Thymus (tissue), 11 donors: ENCODE measurements around the gene TCEANC. TPM values are rescaled to one million over a fixed set of nuclear protein-coding genes. Genes with fewer than 3 reads are reported as not detected.

ENCODE experiments used
- DNase-seq, 9 donors: peaks; one replicate each; pipeline ENCODE4 v3.0.0-alpha.2; 2013; ENCODE audit warnings: low spot score in 9 of 9, low read depth in 6 of 9, missing footprints in 1 of 9
- H3K27ac ChIP-seq, 2 donors: one replicate each; pipeline ENCODE4 v1.5.1; 2013; ENCODE audit warnings: control low read depth in 1 of 2, low read depth in 1 of 2, low read length in 1 of 2, mild to moderate bottlenecking in 1 of 2, moderate library complexity in 1 of 2
- H3K27me3 ChIP-seq, 2 donors: one replicate each; pipeline ENCODE4 v1.5.1; 2013; ENCODE audit warnings: low read length in 1 of 2; ENCODE audit not compliant: control insufficient read depth in 2 of 2, insufficient read depth in 1 of 2
- H3K36me3 ChIP-seq, 2 donors: one replicate each; pipeline ENCODE4 v1.5.1; 2013; ENCODE audit warnings: low read length in 1 of 2, mild to moderate bottlenecking in 1 of 2, moderate library complexity in 1 of 2; ENCODE audit not compliant: control insufficient read depth in 2 of 2, insufficient read depth in 2 of 2
- H3K4me1 ChIP-seq, 2 donors: one replicate each; pipeline ENCODE4 v1.5.1; 2013; ENCODE audit warnings: low read length in 2 of 2; ENCODE audit not compliant: control insufficient read depth in 2 of 2, insufficient read depth in 2 of 2
- H3K4me3 ChIP-seq, 2 donors: one replicate each; pipeline ENCODE4 v1.5.1; 2013; ENCODE audit warnings: low read length in 2 of 2, control low read depth in 1 of 2, mild to moderate bottlenecking in 1 of 2
- H3K9me3 ChIP-seq, 2 donors: one replicate each; pipeline ENCODE4 v1.5.1; 2013; ENCODE audit warnings: low read length in 1 of 2, mild to moderate bottlenecking in 1 of 2; ENCODE audit not compliant: control insufficient read depth in 2 of 2, insufficient read depth in 1 of 2
- WGBS: extraction: QIAGEN DNeasy Blood & Tissue Kit; methylation state at CpG from one replicate; pipeline ENCODE4 v1.1.7; 2013; 5-methylcytosine and 5-hydroxymethylcytosine counted together
- polyA plus RNA-seq: library from polyadenylated mRNA; stranded (reverse); fragments of 200-250 nt; gene quantifications from one replicate; pipeline ENCODE4 v1.2.3, GENCODE V29; 2013
- total RNA-seq: library from RNA; stranded (reverse); fragments of 120-200 nt; gene quantifications from one replicate; pipeline ENCODE4 v1.2.4, GENCODE V29; 2013
- donor health status: healthy.

The TCEANC gene
- total and polyA plus RNA-seq, 2 donors = 6.9 to 9.2 TPM

- Histone ChIP-seq H3K27ac (no peak overlapping the region), H3K36me3 (no peaks in the 10 kb centered on the region), H3K9me3 (no peaks in the 10 kb centered on the region), H3K27me3 (peaks cover 0 to 2% of the 10 kb centered on the region in 2 donors), H3K4me1 (no peaks in the 10 kb centered on the region), H3K4me3 (no peak overlapping the region)
- DNase-seq = no peak
- 91% methylated on average over 4 of the region's 4 CpGs for WGBS
Measured at GRCh38 chrX:13700380-13700779, 47.4 kb downstream of the TCEANC start.

- 86% methylated on average over 5 of the region's 5 CpGs for WGBS
- no peak for DNase-seq
- no peaks in the 10 kb centered on the region for H3K36me3 ChIP-seq
- no peak overlapping the region for H3K4me3 ChIP-seq
- H3K9me3 ChIP-seq = no peaks in the 10 kb centered on the region
- H3K4me1 ChIP-seq = no peaks in the 10 kb centered on the region
- H3K27me3 ChIP-seq = peaks cover 0 to 2% of the 10 kb centered on the region in 2 donors
- H3K27ac ChIP-seq = no peak overlapping the region
Measured at GRCh38 chrX:13702111-13702789, 49.3 kb downstream of the TCEANC start.

- DNase-seq = no peak
- no peak overlapping the region for H3K4me3 ChIP-seq
- H3K9me3 ChIP-seq = no peaks in the 10 kb centered on the region
- 98% methylated on average over 3 of the region's 3 CpGs for WGBS
- H3K4me1 ChIP-seq = no peaks in the 10 kb centered on the region
- H3K36me3 ChIP-seq = no peaks in the 10 kb centered on the region
- H3K27ac ChIP-seq = no peak overlapping the region
- H3K27me3 ChIP-seq = peaks cover 0 to 2% of the 10 kb centered on the region in 2 donors
Measured at GRCh38 chrX:13703135-13703534, 50.2 kb downstream of the TCEANC start.

GRCh38 chrX:13703589-13703988 is 50.6 kb downstream of the TCEANC start:
- peaks cover 0 to 2% of the 10 kb centered on the region in 2 donors for H3K27me3 ChIP-seq
- H3K27ac ChIP-seq = no peak overlapping the region
- WGBS = 94% methylated on average over 3 of the region's 3 CpGs
- H3K9me3 ChIP-seq = no peaks in the 10 kb centered on the region
- H3K4me3 ChIP-seq = no peak overlapping the region
- no peaks in the 10 kb centered on the region for H3K4me1 ChIP-seq
- H3K36me3 ChIP-seq = no peaks in the 10 kb centered on the region
- no peak for DNase-seq

GRCh38 chrX:13711141-13711540 is 58.2 kb downstream of the TCEANC start:
- Histone ChIP-seq H3K27me3 (no peaks in the 10 kb centered on the region), H3K4me1 (no peaks in the 10 kb centered on the region), H3K27ac (no peak overlapping the region), H3K36me3 (peaks cover 5 to 28% of the 10 kb centered on the region in 2 donors), H3K9me3 (no peaks in the 10 kb centered on the region), H3K4me3 (no peak overlapping the region)
- no peak for DNase-seq
- over 99% methylated on average over 4 of the region's 4 CpGs for WGBS

Other genes starting within 250 kb of the TCEANC start
- gene EGFL6, start 83.5 kb upstream of the TCEANC start, total RNA-seq = 2.4 TPM
- 0.73 TPM for gene EGFL6, start 83.5 kb upstream of the TCEANC start, polyA plus RNA-seq
- gene RAB9A, start 36.0 kb downstream of the TCEANC start, total RNA-seq = 23.7 TPM
- 33.4 TPM for gene RAB9A, start 36.0 kb downstream of the TCEANC start, polyA plus RNA-seq
- 21.0 TPM for gene TRAPPC2, start 81.5 kb downstream of the TCEANC start, total RNA-seq
- gene TRAPPC2, start 81.5 kb downstream of the TCEANC start, polyA plus RNA-seq = 15.2 TPM
- 30.3 TPM for gene OFD1, start 81.6 kb downstream of the TCEANC start, total RNA-seq
- 137 TPM for gene OFD1, start 81.6 kb downstream of the TCEANC start, polyA plus RNA-seq
- gene GPM6B, start 164.0 kb downstream of the TCEANC start, total RNA-seq = 1.7 TPM
- gene GPM6B, start 164.0 kb downstream of the TCEANC start, polyA plus RNA-seq = 2.3 TPM